DMS53 treated with DMSO at 0.1 percent for 48 hours (cell line): ENCODE data around the gene DDX50.
"Not testable (repeated sequence)": the region's sequence is repeated elsewhere in the genome, so short reads cannot be mapped to it uniquely, and the experiment has no call there.

Experiments used
- DNase-seq: peaks from one replicate; lab custom pipeline; 2025; ENCODE audit not compliant: unreplicated experiment; lab: John Stamatoyannopoulos, UW

Gene DDX50

GRCh38 chr10:68979738-68980137 is 78.6 kb downstream of the DDX50 start:
- DNase-seq: not testable (repeated sequence)

- DNase-seq: no peak
These were observed 80.0 kb downstream of the DDX50 start for GRCh38 chr10:68981074-68981473.

GRCh38 chr10:68982389-68982788 is 81.3 kb downstream of the DDX50 start:
- no peak for DNase-seq

- DNase-seq: peak; percentile 5
These were observed 86.5 kb downstream of the DDX50 start for GRCh38 chr10:68987611-68988010.

- DNase-seq: peak; percentile 97
These were observed 87.6 kb downstream of the DDX50 start, which contains the start of gene KIFBP for GRCh38 chr10:68988530-68989316. TSS of gene KIFBP (plus strand) at chr10:68988803. CDS start at chr10:68988833, 30 bp downstream.

- no peak for DNase-seq
These were observed 88.3 kb downstream of the DDX50 start for GRCh38 chr10:68989317-68989990.

- no peak for DNase-seq
These were observed 91.7 kb downstream of the DDX50 start for GRCh38 chr10:68992636-68993440.
